DMS53 treated with DMSO at 0.1 percent for 48 hours (cell line): ENCODE measurements around the gene AOC3.
"Not testable (repeated sequence)": the region's sequence is repeated elsewhere in the genome, so short reads cannot be mapped to it uniquely, and the experiment has no call there.

ENCODE experiments used
- DNase-seq: peaks from one replicate; lab custom pipeline; 2025; ENCODE audit not compliant: unreplicated experiment; lab: John Stamatoyannopoulos, UW

The AOC3 gene

GRCh38 chr17:42844761-42845555 lies 6.0 kb upstream of the AOC3 start:
- DNase-seq = no peak

- DNase-seq = no peak
Measured at GRCh38 chr17:42845556-42845917, 5.5 kb upstream of the AOC3 start.

- DNase-seq = no peak
Measured at GRCh38 chr17:42845918-42846593, 4.9 kb upstream of the AOC3 start.

- DNase-seq = no peak
Measured at GRCh38 chr17:42846594-42847280, 4.3 kb upstream of the AOC3 start.

- no peak for DNase-seq
Measured at GRCh38 chr17:42848093-42848492, 2.9 kb upstream of the AOC3 start.

GRCh38 chr17:42849031-42849430 lies 2.0 kb upstream of the AOC3 start:
- DNase-seq = no peak

GRCh38 chr17:42849451-42850181 lies 1.4 kb upstream of the AOC3 start:
- no peak for DNase-seq

- DNase-seq = not testable (repeated sequence)
Measured at GRCh38 chr17:42851371-42852240, 607 bp downstream of the AOC3 start.

GRCh38 chr17:42852351-42852750 lies 1.4 kb downstream of the AOC3 start:
- DNase-seq = no peak

GRCh38 chr17:42853004-42853403 lies 2.0 kb downstream of the AOC3 start:
- DNase-seq = no peak

- no peak for DNase-seq
Measured at GRCh38 chr17:42853597-42853967, 2.6 kb downstream of the AOC3 start.

- DNase-seq = no peak
Measured at GRCh38 chr17:42853968-42854790, 3.2 kb downstream of the AOC3 start.

GRCh38 chr17:42855048-42855596 lies 4.1 kb downstream of the AOC3 start:
- no peak for DNase-seq

- not testable (repeated sequence) for DNase-seq
Measured at GRCh38 chr17:42856093-42856492, 5.1 kb downstream of the AOC3 start.

GRCh38 chr17:42856516-42856915 lies 5.5 kb downstream of the AOC3 start:
- not testable (repeated sequence) for DNase-seq

GRCh38 chr17:42857389-42857788 lies 6.4 kb downstream of the AOC3 start:
- DNase-seq = no peak

GRCh38 chr17:42865638-42866094 lies 14.7 kb downstream of the AOC3 start:
- DNase-seq = no peak

- DNase-seq = no peak
Measured at GRCh38 chr17:42866216-42866615, 15.2 kb downstream of the AOC3 start.
